Left lobe of liver (tissue), 2 donors: ENCODE results near the gene SPATA31E1. TPM values are rescaled to one million over a fixed set of nuclear protein-coding genes. Genes with fewer than 3 reads are reported as not detected.
A peak's percentile ranks its signal among the peaks of the same experiment; 100 is the strongest.
"Not testable (repeated sequence)": the region's sequence is repeated elsewhere in the genome, so short reads cannot be mapped to it uniquely, and the experiment has no call there.

Experiments used
- ATAC-seq: fragments of 200-7000 bp; cut with Tn5 transposase; one replicate; pipeline ENCODE4 v1.9.1; 2020; ENCODE audit warnings: mild to moderate bottlenecking, moderate library complexity
- DNase-seq: peaks from one replicate; pipeline ENCODE4 v3.0.0-alpha.2; 2020; ENCODE audit warnings: low spot score
- total RNA-seq: library from RNA; stranded (reverse); gene quantifications from one replicate; pipeline ENCODE4 v1.2.1, GENCODE V29; 2021
- donor health status: DM: no; HTN: no; CAD: no; lungs with moderate emphysema.
- donor health status: DM: no; HTN: yes; CAD: no.

SPATA31E1 gene
- total RNA-seq, 1 donor from 2014 or later = not detected

DNA sequence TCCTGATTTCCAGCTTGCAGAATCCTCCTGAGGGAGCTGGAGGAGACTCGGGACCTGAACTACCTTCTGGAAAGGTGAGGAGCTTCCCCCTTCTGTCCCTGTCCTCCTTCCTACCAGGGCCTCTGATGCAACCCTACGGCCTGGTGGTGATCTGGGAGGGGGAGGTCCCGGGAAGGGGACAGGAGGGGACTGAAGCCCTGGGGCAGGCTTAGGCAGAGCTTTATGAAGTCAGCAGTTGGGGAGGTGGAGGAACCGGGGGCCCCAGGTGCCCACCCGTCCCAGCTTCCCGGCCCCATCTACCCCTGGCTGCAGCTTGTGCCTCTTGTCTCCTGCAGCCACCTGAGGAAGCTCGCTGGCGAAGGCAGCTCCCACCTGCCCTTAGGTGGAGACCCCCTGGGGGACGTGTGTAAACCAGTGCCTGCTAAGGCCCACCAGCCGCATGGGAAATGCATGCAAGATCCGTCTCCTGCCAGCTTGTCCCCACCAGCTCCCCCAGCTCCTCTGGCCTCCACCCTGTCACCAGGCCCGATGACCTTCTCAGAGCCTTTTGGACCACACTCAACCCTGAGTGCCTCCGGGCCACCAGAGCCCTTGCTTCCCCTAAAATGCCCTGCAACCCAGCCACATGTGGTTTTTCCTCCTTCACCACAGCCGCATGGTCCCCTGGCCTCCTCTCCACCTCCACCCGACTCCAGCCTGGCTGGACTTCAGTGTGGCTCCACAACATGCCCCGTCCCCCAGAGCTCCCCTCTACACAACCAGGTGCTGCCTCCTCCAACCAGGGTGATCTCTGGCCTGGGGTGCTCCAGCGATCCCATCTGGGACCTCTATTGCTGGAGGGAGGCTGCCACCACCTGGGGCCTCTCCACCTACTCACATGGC, 2.1 kb downstream of the SPATA31E1 start:
- no peak for DNase-seq
- ATAC-seq = no peak

- no peak for DNase-seq
- ATAC-seq = no peak
These were observed 3.0 kb downstream of the SPATA31E1 start for GRCh38 chr9:87885484-87886189.

GRCh38 chr9:87886210-87886932, 3.7 kb downstream of the SPATA31E1 start:
- DNase-seq (no peak), ATAC-seq (no peak)

DNA sequence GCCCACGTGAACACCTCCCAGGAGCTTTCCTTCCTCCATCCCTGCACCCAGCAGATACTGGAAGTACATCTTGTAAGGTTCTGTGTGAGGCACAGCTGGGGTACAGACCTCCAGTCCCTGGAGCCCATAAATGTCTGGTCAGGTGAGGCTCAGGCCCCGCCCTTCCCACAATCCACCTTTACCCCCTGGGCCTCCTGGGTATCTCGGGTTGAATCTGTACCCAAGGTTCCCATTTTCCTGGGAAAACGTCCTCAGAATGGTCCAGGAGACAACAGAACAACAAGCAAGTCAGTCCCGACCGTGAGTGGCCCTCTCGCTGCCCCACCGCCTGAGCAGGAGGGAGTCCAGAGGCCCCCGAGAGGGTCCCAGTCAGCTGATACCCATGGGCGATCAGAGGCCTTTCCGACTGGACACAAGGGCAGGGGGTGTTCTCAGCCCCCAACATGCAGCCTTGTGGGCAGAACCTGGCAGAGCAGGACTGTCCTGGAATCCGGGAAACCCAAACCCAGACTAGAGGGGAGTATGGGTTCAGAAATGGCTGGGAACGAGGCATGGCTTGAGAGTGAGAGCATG, 4.3 kb downstream of the SPATA31E1 start:
- no peak for DNase-seq
- ATAC-seq = no peak

DNA sequence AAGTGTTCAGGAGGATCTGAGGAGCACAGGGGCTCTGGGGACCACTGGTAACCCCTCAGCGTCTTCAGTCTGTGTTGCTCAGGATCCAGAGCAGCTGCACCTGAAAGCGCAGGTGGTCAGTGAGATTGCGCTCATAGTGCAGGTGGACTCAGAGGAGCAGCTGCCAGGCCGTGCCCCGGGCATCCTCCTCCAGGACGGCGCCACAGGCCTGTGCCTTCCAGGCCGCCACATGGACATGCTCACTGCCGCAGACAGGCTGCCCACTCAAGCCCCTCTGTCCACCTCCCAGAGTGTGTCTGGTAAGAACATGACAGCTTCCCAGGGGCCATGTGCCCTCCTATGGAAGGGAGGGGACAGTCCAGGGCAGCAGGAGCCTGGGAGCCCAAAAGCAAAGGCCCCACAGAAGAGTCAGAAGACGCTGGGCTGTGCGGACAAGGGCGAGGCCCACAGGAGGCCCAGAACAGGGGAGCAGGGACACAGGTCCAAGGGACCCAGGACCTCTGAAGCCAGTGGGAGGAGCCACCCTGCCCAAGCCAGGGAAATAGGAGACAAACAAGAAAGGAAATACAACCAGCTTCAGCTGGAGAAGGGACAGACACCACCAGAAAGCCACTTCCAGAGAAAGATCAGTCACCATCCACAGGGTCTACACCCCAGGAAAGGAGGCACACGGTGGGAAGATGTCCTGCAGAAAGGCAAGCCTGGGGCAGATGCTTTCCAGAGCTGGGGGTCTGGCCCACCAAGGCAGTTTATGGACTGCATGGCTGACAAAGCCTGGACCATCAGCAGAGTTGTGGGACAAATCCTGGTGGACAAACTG, 5.2 kb downstream of the SPATA31E1 start:
- DNase-seq = no peak
- ATAC-seq = no peak

DNA sequence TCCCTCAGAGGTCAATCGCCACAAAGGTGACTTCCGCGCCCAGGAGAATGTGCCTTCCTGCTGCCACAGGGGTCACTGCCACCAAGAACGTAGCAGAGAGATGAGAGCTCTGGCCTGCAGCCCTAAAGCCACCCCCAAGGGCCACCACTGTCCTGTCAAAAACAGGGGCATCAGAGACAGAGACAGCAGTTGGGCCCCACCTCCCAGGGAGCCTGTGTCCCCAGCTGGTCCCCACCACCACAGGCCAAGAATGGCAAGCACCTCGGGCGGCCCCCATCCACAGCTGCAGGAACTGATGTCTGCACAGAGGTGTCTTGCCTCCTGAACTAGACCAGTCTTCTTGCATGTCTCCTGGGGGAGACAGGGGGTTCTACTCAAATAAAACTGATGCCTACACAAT, 5.8 kb downstream of the SPATA31E1 start:
- DNase-seq (no peak), ATAC-seq (no peak)

- no peak for DNase-seq
- ATAC-seq = no peak
These were observed 6.6 kb downstream of the SPATA31E1 start for GRCh38 chr9:87889065-87889881.

DNA sequence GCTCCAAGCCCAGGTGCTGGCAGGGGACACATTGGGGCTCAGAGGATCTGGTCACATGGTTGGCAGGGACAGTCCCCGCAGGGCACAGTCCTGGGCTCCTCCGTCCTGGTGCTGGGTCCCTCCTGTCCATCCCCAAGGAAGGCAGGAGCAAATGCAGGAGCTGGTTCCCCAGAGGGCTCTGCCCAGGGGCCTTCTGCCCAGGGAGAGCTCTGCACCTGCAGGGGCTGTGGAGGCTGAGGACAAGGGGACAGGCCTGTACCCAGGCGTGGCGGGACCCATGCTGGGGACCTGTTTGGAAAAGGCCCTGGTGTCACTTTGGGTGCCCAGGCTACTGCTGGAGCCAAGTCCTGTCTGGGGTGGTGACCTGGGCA, 7.2 kb downstream of the SPATA31E1 start:
- ATAC-seq = no peak
- no peak for DNase-seq

DNA sequence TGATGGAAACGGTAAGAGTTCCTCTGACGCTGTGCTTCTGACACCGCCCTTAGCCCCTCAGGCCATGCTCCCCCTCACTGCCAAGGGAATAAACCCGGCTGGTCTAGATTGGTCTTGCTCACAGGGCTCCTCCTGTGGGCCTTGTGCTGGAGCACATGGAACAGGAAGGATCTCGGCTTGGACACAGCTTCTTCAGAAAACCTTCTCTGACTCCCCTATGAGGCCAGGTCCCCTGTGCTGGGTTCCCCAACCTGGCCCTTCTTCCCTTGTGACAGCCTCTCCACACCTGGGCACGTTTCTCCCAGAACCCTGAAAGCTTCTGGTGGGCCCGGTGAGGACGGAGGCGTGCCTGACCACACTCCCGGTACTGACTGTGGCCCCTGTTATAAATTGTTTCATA, 8.2 kb downstream of the SPATA31E1 start:
- ATAC-seq (no peak), DNase-seq (no peak)

DNA sequence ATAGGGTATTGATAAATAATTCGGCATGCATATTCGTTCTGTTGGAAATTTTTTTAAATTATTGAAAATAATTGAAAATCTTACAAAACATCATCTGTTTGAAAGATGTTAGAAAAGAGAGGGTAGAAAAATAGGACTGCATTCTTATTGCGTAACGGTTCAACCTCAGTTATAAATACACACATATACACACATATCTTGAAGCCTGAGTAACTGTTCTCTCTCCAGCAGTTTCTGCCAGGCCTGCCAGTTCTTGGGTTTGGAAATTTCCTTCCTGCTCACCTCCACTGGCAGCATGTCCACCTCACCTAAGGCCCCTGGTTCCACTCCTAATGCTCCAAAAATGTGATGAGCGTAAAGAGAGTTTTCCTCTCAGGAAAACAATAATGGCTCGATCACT, 9.1 kb downstream of the SPATA31E1 start:
- DNase-seq (no peak), ATAC-seq (no peak)

DNA sequence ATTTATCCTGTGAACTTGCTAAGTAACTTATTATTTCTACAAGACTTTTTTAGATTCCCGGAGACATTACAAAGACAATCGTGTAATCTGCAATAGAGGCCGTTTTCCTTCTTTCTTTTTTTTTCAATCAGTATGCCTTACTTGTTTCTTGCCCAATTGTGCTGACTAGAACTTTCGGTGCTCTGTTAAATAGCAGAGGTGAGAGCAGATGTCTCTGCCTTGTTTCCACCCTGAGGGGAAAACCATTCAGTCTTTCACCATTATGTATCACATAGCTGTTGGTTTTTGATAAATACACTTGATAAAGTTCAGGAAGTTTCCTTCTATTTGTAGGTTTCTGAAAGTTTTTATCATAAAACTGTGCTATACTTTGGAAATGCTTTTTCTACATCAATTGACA, 10.3 kb downstream of the SPATA31E1 start:
- ATAC-seq (no peak), DNase-seq (no peak)

DNA sequence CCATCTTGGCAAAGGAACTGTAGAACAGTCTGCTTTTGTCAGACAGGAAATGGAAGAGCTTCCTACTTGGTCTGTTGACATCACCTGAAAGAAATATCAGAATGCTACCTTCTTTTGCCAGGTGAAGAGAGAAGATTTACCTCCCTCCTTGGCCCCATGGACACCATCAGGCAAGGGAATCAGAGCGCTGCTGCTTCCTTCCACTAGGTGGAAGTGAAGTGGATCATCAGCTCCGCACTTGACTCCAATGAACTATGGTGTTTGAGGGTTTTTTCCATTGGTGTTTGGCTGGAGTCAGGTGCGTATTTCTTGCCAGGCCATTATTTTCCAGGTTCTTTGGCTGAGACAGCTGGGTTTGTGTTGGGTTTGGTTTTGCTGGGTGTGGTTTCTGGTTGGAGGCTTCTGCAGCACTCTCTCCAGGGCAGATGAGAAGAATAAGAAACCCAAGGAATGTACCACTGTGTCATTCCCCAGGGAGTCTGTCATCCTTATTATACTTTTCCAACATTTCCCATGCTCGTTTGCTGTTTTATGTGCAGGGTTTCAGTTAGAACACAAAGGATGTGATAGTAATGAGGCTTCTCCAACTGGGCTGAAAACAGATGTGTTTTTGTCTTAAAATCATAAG, 12.4 kb downstream of the SPATA31E1 start:
- ATAC-seq = no peak

GRCh38 chr9:87896891-87897290, 14.2 kb downstream of the SPATA31E1 start:
- DNase-seq (no peak), ATAC-seq (no peak)

More for the DNA sequence above, 12.4 kb downstream of the SPATA31E1 start:
- DNase-seq = no peak

- no peak for ATAC-seq
- no peak for DNase-seq
These were observed 15.5 kb downstream of the SPATA31E1 start for GRCh38 chr9:87898151-87898550.

- not testable (repeated sequence) for ATAC-seq, DNase-seq
These were observed 19.7 kb downstream of the SPATA31E1 start for GRCh38 chr9:87902371-87902770.

DNA sequence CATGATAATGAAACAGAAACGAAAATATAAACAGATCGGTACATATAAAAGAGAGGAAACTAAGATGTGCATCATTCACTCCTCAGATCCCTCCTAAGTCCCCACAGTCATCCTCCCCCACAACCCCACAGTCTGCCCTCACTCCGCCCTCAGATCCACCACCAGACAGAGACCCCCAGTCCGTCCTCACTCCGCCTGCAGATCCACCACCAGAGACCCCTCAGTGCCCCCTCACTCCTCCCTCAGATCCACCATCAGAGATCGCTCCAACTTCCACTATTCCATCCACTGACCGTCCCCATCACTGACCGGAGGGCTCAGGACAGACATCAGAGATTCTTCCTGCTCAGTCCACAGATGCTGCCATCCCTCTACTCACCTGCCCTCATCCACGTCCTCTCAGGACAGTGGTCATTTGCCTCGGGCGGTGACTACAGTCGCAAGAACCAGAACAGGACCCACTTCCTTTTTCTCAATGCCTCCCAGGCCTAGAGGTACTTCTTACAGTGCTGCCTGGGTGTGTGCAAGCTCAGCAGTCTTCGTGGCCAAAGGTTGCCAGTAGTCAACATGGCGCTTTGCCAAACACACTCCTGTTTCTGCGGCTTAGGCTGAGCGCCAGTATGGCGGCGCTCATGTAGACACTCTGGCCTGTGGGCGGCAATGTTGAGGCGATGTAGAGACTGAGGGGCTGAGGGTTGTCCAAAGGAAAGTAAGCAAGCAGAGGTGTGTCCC, 26.8 kb downstream of the SPATA31E1 start:
- ATAC-seq = peak; percentile 98
- peak; percentile 94 for DNase-seq

- DNase-seq (no peak), ATAC-seq (no peak)
These were observed 28.1 kb downstream of the SPATA31E1 start for GRCh38 chr9:87910821-87911220.

DNA sequence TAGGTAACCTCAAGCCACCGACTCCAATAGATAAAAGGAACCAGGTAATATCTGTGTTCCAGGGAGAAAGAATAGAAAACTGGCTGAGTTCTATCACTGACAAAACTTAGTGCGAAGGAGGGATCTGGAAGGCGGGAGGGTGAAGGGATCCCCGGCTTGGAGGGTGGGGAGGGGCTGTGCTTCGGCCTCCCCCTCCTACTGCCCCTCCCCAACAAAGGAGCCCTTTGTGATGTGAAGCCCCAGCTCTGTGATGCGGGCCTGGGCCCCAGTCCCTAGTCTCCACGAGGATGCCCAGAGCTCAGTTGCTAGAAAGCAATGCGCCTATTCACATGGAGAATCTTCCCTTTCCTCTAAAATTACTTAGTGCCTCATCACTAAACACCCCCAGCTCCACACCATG, 35.0 kb downstream of the SPATA31E1 start, which contains the start of gene SPATA31C1:
SPATA31C1 (plus strand) TSS at position 301 of the 400 bp plus-strand sequence.
- not testable (repeated sequence) for DNase-seq

More for the DNA sequence above, 35.0 kb downstream of the SPATA31E1 start, which contains the start of gene SPATA31C1:
- ATAC-seq = not testable (repeated sequence)
